ENCODE results near the gene ANKS6. TPM values are rescaled to one million over a fixed set of nuclear protein-coding genes. Genes with fewer than 3 reads are reported as not detected.

The ANKS6 gene
- total RNA-seq, 1 donor from 2014 or later: 16.0 TPM

DNA sequence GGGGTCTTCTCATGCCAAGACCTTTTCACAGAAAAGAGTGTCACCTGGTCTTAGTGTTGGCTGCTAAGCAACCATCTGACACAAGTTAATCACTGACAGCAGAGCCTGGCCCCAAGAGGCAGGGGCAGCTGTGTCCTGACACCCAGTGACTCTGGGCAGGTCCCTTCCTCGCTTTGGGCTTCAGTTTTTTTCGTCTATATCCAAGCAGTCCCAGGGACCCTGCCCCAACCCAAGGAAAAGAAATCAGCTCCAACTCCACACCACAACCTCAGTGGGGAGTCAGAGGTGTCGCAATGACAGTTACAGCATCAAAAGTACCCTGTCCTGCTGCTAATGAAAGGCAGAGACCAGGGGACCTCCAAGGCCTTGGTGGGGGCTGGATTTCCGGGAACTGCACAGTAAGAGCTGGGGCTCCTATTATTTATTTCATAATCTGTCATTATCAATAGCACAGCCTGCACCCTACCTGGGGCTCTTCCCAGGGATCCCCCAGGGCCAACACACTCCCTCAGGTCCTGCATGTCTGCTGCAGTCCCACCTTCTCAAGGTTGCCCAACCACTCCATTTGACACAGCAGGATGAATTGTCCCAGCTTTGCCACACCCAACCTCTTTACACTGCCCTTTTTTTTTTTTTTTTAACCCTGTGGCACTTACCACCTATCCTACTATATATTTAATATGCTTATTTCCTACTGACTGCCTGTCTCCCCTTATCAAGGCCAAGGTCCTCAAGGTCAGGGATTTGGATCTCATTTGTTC is 9.4 kb downstream of the ANKS6 start:
- Histone ChIP-seq H3K79me2 (ENCODE audit: low read depth) (peaks cover 14% of the 10 kb centered on the region), H3K27me3 (no peaks in the 10 kb centered on the region), H2AFZ (replicated peaks) (no peak overlapping the region), H3K4me1 (peaks cover 7% of the 10 kb centered on the region), H3K9me3 (ENCODE audit: low read depth) (no peaks in the 10 kb centered on the region), H3K4me3 (no peak overlapping the region), H3F3A (ENCODE audit: low read depth) (peaks cover 7% of the 10 kb centered on the region), H4K20me1 (ENCODE audit: low read depth) (peaks cover 28% of the 10 kb centered on the region), H3K36me3 (no peaks in the 10 kb centered on the region), H3K9ac (no peak overlapping the region), H3K27ac (no peak overlapping the region), H3K4me2 (no peak overlapping the region)
- no peak overlapping the region for H3K4me3 Mint-ChIP-seq
- no peaks in the 10 kb centered on the region for H3K27me3 Mint-ChIP-seq (ENCODE audit: insufficient read depth, low read depth)
- DNase-seq (ENCODE audit: low spot score): no peak
- H3K4me1 Mint-ChIP-seq: peaks cover 12% of the 10 kb centered on the region
- no peak overlapping the region for H3K27ac Mint-ChIP-seq
- H3K36me3 Mint-ChIP-seq: peaks cover 21% of the 10 kb centered on the region
- no peaks in the 10 kb centered on the region for H3K9me3 Mint-ChIP-seq
- TF ChIP-seq EZH2 (IDR thresholded peaks at IDR 0.05): no peak
- TF ChIP-seq, protein P1, sequence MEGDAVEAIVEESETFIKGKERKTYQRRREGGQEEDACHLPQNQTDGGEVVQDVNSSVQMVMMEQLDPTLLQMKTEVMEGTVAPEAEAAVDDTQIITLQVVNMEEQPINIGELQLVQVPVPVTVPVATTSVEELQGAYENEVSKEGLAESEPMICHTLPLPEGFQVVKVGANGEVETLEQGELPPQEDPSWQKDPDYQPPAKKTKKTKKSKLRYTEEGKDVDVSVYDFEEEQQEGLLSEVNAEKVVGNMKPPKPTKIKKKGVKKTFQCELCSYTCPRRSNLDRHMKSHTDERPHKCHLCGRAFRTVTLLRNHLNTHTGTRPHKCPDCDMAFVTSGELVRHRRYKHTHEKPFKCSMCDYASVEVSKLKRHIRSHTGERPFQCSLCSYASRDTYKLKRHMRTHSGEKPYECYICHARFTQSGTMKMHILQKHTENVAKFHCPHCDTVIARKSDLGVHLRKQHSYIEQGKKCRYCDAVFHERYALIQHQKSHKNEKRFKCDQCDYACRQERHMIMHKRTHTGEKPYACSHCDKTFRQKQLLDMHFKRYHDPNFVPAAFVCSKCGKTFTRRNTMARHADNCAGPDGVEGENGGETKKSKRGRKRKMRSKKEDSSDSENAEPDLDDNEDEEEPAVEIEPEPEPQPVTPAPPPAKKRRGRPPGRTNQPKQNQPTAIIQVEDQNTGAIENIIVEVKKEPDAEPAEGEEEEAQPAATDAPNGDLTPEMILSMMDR (IDR thresholded peaks at IDR 0.05): no peak
- TF ChIP-seq EZH2phosphoT487 (IDR thresholded peaks at IDR 0.05): no peak

DNA sequence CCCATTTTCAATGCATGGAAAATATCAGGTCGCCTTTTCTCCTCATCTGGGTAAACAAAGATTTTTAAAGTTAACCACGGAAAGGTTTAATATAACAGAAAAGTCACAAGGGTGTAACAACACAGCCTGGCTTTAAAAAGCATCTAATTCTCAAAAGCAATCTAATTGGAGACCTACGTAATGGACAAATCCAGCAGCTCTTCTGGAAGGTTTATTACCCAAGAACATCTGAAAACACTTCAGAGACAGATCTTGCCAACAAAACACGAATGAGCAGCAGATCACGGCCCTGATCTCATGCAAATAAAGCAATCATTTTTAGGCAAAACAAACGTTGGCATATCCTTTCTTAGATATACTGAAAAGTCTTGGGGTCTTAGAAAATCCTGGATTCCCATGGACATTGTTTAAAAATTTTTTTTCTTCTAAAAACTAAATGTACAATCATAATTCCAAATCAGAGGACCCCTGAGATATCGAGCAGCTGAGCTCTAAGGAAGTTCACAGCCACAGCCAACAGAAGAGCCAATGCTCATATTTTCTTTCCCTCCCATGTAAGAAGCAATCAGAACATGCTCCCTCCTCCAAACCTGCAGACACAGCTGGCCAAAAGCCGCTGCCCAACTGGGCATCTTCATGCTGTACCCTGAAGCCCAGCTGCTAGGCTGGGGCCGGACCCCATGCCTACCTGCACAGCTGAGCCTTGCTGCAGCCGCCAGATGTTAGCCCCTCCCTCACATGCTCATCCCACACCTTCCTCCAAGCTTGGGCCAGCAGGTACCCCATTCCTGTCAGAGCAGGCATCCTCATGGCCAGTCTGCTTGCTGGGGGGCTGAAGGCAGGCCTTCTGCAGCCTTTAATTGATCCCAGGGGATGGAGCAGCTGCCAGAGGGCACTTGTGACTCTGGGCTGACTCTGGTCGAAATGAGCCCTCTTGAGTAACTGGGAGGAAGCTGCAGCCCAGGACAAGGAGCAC is 11.2 kb downstream of the ANKS6 start:
- Mint-ChIP-seq H3K4me1 (peaks cover 2% of the 10 kb centered on the region), H3K27me3 (ENCODE audit: insufficient read depth, low read depth) (no peaks in the 10 kb centered on the region), H3K36me3 (peaks cover 27% of the 10 kb centered on the region), H3K27ac (no peak overlapping the region), H3K4me3 (no peak overlapping the region), H3K9me3 (no peaks in the 10 kb centered on the region)
- no peaks in the 10 kb centered on the region for H3K79me2 ChIP-seq (ENCODE audit: low read depth)
- H3K4me3 ChIP-seq: no peak overlapping the region
- no peak overlapping the region for H3K27ac ChIP-seq
- H3K36me3 ChIP-seq: no peaks in the 10 kb centered on the region
- no peaks in the 10 kb centered on the region for H3K27me3 ChIP-seq
- no peaks in the 10 kb centered on the region for H3K9me3 ChIP-seq (ENCODE audit: low read depth)
- DNase-seq (ENCODE audit: low spot score): no peak
- H3F3A ChIP-seq (ENCODE audit: low read depth): no peaks in the 10 kb centered on the region
- H3K4me1 ChIP-seq: no peaks in the 10 kb centered on the region
- no peak overlapping the region for H2AFZ ChIP-seq (replicated peaks)
- H3K9ac ChIP-seq: no peak overlapping the region
- H3K4me2 ChIP-seq: no peak overlapping the region
- TF ChIP-seq, protein P1 (IDR thresholded peaks at IDR 0.05): no peak
- no peak for TF ChIP-seq EZH2phosphoT487 (IDR thresholded peaks at IDR 0.05)
- no peak for TF ChIP-seq EZH2 (IDR thresholded peaks at IDR 0.05)
- peaks cover 14% of the 10 kb centered on the region for H4K20me1 ChIP-seq (ENCODE audit: low read depth)

DNA sequence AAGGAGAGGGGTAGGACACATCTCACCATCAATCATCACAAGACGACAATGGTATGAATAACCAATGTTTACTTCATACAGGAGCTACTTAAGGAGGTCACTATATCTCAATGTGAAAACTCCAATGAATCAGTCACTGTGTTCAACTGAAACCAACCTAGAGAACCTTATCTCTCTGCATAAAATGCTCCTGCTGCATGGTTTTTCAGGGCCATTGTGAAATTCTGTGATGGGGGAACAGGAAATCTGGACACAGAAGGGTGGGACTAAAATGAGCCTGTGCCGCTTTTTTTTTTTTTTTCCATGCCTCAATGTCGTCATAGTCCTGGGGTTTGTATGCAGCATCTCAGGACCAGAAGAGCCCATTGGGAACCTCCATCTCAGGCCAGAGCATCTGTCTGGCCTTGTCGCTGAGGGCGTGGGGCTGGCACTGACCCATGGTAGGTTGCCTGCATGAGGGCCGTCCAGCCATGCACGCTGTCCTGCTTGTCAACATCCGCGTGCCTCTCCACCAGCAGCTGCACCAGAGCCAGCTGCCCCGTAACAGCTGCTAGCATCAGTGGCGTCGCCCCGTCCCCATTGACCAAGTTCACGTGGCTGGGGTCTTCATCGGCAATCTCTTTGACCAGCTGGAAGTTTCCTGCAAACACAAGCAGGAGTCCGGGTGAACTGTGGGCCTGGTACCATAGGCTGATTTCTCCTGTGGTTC is 12.7 kb downstream of the ANKS6 start:
- peaks cover 19% of the 10 kb centered on the region for H3K36me3 Mint-ChIP-seq
- Histone ChIP-seq H3K4me2 (no peak overlapping the region), H4K20me1 (ENCODE audit: low read depth) (peaks cover 9% of the 10 kb centered on the region), H2AFZ (replicated peaks) (no peak overlapping the region), H3K9ac (no peak overlapping the region), H3K9me3 (ENCODE audit: low read depth) (no peaks in the 10 kb centered on the region), H3F3A (ENCODE audit: low read depth) (peaks cover 4% of the 10 kb centered on the region), H3K4me3 (no peak overlapping the region), H3K27me3 (no peaks in the 10 kb centered on the region), H3K27ac (no peak overlapping the region), H3K4me1 (no peaks in the 10 kb centered on the region), H3K36me3 (no peaks in the 10 kb centered on the region), H3K79me2 (ENCODE audit: low read depth) (no peaks in the 10 kb centered on the region)
- H3K4me1 Mint-ChIP-seq: peaks cover 8% of the 10 kb centered on the region
- no peak overlapping the region for H3K27ac Mint-ChIP-seq
- H3K27me3 Mint-ChIP-seq (ENCODE audit: insufficient read depth, low read depth): no peaks in the 10 kb centered on the region
- no peak overlapping the region for H3K4me3 Mint-ChIP-seq
- DNase-seq (ENCODE audit: low spot score): no peak
- no peak for TF ChIP-seq EZH2phosphoT487 (IDR thresholded peaks at IDR 0.05)
- TF ChIP-seq, protein P1 (IDR thresholded peaks at IDR 0.05): no peak
- no peak for TF ChIP-seq EZH2 (IDR thresholded peaks at IDR 0.05)
- H3K9me3 Mint-ChIP-seq: no peaks in the 10 kb centered on the region
